ENCODE data around the gene OSM.

OSM gene

GRCh38 chr22:30266445-30267381, at the start of gene OSM:
Gene OSM, minus strand, starts transcription at chr22:30266851. Its CDS starts 52 bp downstream, at chr22:30266799.
- peak; percentile 90 to 95 for DNase-seq

- no peak for DNase-seq
Observed at GRCh38 chr22:30315962-30316576, 49.4 kb upstream of the OSM start.

- DNase-seq: peak in 1 of 2 donors; percentile 60
Observed at GRCh38 chr22:30314915-30315314, 48.3 kb upstream of the OSM start.

- DNase-seq: no peak
Observed at GRCh38 chr22:30313527-30314363, 47.1 kb upstream of the OSM start.

GRCh38 chr22:30312053-30312452, 45.4 kb upstream of the OSM start:
- no peak for DNase-seq

GRCh38 chr22:30310881-30311771, 44.5 kb upstream of the OSM start:
- no peak for DNase-seq

GRCh38 chr22:30309951-30310741, 43.5 kb upstream of the OSM start:
- peak in 1 of 2 donors; percentile 10 for DNase-seq

GRCh38 chr22:30308518-30309230, 42.0 kb upstream of the OSM start:
- DNase-seq: no peak

GRCh38 chr22:30308093-30308492, 41.4 kb upstream of the OSM start:
- DNase-seq: no peak

- DNase-seq: no peak
Observed at GRCh38 chr22:30307041-30307574, 40.5 kb upstream of the OSM start.

GRCh38 chr22:30306627-30307011, 40.0 kb upstream of the OSM start:
- no peak for DNase-seq

GRCh38 chr22:30305906-30306626, 39.4 kb upstream of the OSM start:
- DNase-seq: peak in 1 of 2 donors; percentile 68

GRCh38 chr22:30305519-30305905, 38.9 kb upstream of the OSM start:
- DNase-seq: peak in 1 of 2 donors; percentile 75

- no peak for DNase-seq
Observed at GRCh38 chr22:30304495-30305244, 38.0 kb upstream of the OSM start.

- DNase-seq: no peak
Observed at GRCh38 chr22:30302810-30303138, 36.1 kb upstream of the OSM start.

- DNase-seq: peak; percentile 24 to 87
Observed at GRCh38 chr22:30301995-30302809, 35.6 kb upstream of the OSM start.

GRCh38 chr22:30299322-30299721, 32.7 kb upstream of the OSM start:
- no peak for DNase-seq

Measured in bone marrow (tissue), 2 donors.